Chondrocyte (in vitro differentiated cells): Measurements from ENCODE around the gene CYP4X1. TPM values are rescaled to one million over a fixed set of nuclear protein-coding genes. Genes with fewer than 3 reads are reported as not detected.
A peak's percentile ranks its signal among the peaks of the same experiment; 100 is the strongest.
"Not testable (repeated sequence)": the region's sequence is repeated elsewhere in the genome, so short reads cannot be mapped to it uniquely, and the experiment has no call there.

Experiments used
- DNase-seq: peaks from one replicate; pipeline ENCODE4 v3.0.0; 2021; ENCODE audit warnings: mixed read lengths, low spot score
- H3K27ac Mint-ChIP-seq: one replicate; pipeline ENCODE4 v1.8.0; 2021; ENCODE audit warnings: mild to moderate bottlenecking, moderate library complexity, mixed read lengths; ENCODE audit not compliant: unreplicated experiment
- H3K27me3 Mint-ChIP-seq: 2 replicates; pipeline ENCODE4 v1.8.0; 2021; ENCODE audit warnings: low read depth, mixed read lengths
- H3K36me3 Mint-ChIP-seq: 2 replicates; pipeline ENCODE4 v1.8.0; 2021; ENCODE audit warnings: low read depth, mixed read lengths
- H3K4me1 Mint-ChIP-seq: 2 replicates; pipeline ENCODE4 v1.8.0; 2021; ENCODE audit warnings: low read depth, mild to moderate bottlenecking, mixed read lengths
- H3K4me3 Mint-ChIP-seq: one replicate; pipeline ENCODE4 v1.8.0; 2021; ENCODE audit warnings: mild to moderate bottlenecking, moderate library complexity, mixed read lengths; ENCODE audit not compliant: unreplicated experiment
- H3K9me3 Mint-ChIP-seq: 2 replicates; pipeline ENCODE4 v1.8.0; 2021; ENCODE audit warnings: low read depth, mixed read lengths
- CTCF ChIP-seq: fragments of 200-600 bp; sonication (generic); IDR thresholded peaks from 2 replicates; pipeline ENCODE4 v1.5.0; 2021; ENCODE audit warnings: antibody characterized with exemption, mild to moderate bottlenecking, moderate library complexity
- total RNA-seq: library from RNA; stranded (reverse); gene quantifications from 3 replicates; pipeline ENCODE4 v1.2.1, GENCODE V29; 2021

CYP4X1 gene
- total RNA-seq, 1 donor from 2014 or later = 1.1 TPM

DNA sequence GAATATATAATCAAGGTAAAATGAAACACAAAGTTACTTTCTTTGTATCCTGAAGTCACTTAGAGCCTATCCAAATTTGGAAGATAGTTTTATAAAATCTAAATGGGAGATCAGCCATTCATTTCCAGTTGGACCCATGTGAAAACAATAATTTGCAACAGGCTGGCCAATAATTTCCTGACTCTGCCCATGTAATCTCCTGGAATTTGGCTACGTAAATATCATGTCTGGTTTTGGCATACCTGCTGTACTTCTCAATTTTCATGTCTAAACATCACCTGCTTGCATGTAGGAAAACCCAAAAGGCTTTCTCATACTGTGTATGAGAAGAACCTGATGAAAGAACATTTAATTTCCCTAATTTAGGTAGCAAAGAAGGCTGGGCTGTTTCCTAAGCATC lies 35.9 kb downstream of the CYP4X1 start:
- Mint-ChIP-seq H3K4me1 (no peaks in the 10 kb centered on the region), H3K27me3 (peaks cover 22% of the 10 kb centered on the region), H3K36me3 (no peaks in the 10 kb centered on the region), H3K4me3 (no peak overlapping the region), H3K9me3 (peaks cover 18% of the 10 kb centered on the region), H3K27ac (no peak overlapping the region)
- no peak for DNase-seq
- TF ChIP-seq CTCF = no peak

DNA sequence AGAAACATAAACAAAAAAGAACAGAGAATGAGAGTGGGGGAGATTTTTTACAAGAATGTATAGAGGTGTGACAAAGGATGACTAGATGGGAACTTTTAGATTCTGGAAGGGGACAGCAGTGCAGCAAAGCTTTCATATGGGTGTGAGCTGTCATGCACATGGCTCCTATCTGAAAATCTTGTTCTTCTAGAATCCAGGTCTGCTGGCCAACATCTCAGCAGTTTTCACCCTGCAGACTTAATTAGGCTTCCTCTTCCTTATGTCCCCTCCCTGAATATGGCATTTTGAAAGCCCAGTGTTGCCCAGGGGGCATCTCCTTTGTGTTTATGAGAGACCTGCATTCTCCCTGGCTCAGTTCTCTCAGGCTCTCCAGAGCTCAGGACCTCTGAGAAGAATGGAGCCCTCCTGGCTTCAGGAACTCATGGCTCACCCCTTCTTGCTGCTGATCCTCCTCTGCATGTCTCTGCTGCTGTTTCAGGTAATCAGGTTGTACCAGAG lies 43.7 kb downstream of the CYP4X1 start, which contains the start of gene CYP4Z1:
TSS of gene CYP4Z1 (plus strand) at position 135 of the 498 bp plus-strand sequence. CDS start at position 395, 260 bp downstream.
- Mint-ChIP-seq H3K9me3 (no peaks in the 10 kb centered on the region), H3K27me3 (peaks cover 35% of the 10 kb centered on the region), H3K27ac (no peak within 1 kb of the TSS), H3K36me3 (no peaks in the 10 kb centered on the region), H3K4me3 (no peak within 1 kb of the TSS), H3K4me1 (peaks cover 9% of the 10 kb centered on the region)
- TF ChIP-seq CTCF = no peak
- DNase-seq = no peak

DNA sequence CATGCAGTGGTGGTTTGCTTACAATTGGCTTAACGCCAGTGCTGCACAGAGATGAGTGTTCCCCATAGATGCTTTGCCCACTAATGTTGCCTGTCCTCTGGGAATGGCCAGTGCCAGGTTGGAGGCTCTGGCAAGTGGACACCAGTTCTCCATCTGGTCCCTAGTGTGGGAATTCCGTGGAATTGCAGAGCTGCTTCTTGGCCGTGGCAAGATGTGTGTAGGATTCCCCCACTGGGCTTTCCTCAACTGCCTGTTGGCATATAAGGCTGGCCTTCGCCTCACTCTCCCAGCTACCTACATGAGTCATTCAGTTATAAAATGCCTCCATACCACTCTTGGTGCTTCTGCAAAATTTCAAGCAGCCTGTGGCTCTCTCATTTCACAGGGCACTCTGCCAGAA lies 45.6 kb downstream of the CYP4X1 start:
- not testable (repeated sequence) for H3K9me3 Mint-ChIP-seq, H3K27ac Mint-ChIP-seq, DNase-seq, H3K4me1 Mint-ChIP-seq, H3K36me3 Mint-ChIP-seq, H3K4me3 Mint-ChIP-seq
- peaks cover 28% of the 10 kb centered on the region for H3K27me3 Mint-ChIP-seq

DNA sequence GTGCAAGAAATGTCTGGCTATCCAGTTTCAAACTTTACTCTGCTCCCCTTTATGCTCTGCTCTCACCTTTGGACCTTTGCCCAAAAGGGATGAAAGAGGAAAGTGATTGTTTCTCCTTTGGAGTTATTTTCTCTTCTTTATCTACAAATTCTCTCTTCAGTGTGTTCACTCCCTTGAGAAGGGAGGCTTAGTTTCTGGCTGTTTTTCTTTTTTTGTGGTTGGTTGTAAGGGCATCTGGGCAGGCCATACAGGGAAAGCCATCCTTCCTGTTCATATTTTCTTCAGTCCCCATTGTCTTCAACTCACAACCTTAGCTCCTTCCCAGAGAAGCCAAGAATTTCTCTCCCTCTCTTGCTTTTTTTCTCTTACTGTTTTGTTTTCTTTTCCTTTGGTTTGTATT lies 46.0 kb downstream of the CYP4X1 start:
- H3K27me3 Mint-ChIP-seq = peaks cover 28% of the 10 kb centered on the region
- DNase-seq, H3K4me3 Mint-ChIP-seq, H3K9me3 Mint-ChIP-seq, H3K36me3 Mint-ChIP-seq, H3K27ac Mint-ChIP-seq, H3K4me1 Mint-ChIP-seq: not testable (repeated sequence)

GRCh38 chr1:47089356-47089755 lies 65.9 kb downstream of the CYP4X1 start:
- not testable (repeated sequence) for H3K27ac Mint-ChIP-seq, H3K4me1 Mint-ChIP-seq, H3K4me3 Mint-ChIP-seq, H3K27me3 Mint-ChIP-seq, H3K9me3 Mint-ChIP-seq, H3K36me3 Mint-ChIP-seq, DNase-seq
- TF ChIP-seq CTCF = peak; percentile 80

- not testable (repeated sequence) for H3K9me3 Mint-ChIP-seq, H3K4me1 Mint-ChIP-seq, DNase-seq, H3K27ac Mint-ChIP-seq, H3K36me3 Mint-ChIP-seq, H3K4me3 Mint-ChIP-seq
- peak; percentile 72 for TF ChIP-seq CTCF
- peaks cover 10% of the 10 kb centered on the region for H3K27me3 Mint-ChIP-seq
These were observed 68.0 kb downstream of the CYP4X1 start for GRCh38 chr1:47091476-47091875.

Other genes with a start within 250 kb of the CYP4X1 start
- not detected in 3 replicates for gene CYP4B1, start 224.6 kb upstream of the CYP4X1 start, total RNA-seq
- gene CYP4A11, start 82.2 kb upstream of the CYP4X1 start, total RNA-seq = not detected in 3 replicates
- not detected in 3 replicates for gene CYP4Z1, start 43.6 kb downstream of the CYP4X1 start, total RNA-seq
- gene CYP4A22, start 113.8 kb downstream of the CYP4X1 start, total RNA-seq = not detected in 3 replicates
- not detected in 3 replicates for gene PDZK1IP1, start 166.4 kb downstream of the CYP4X1 start, total RNA-seq
- gene TAL1, start 208.6 kb downstream of the CYP4X1 start, total RNA-seq = 0.10 TPM in 2 of 3 replicates, not detected in the other